Epithelial cell of esophagus (primary cell): Measurements from ENCODE around the gene SYNGR4.
A peak's percentile ranks its signal among the peaks of the same experiment; 100 is the strongest.

Experiments used
- DNase-seq: peaks from one replicate; pipeline ENCODE4 v3.0.0; 2010; ENCODE audit warnings: low read depth
- H3K4me3 ChIP-seq: 2 replicates; pipeline ENCODE4 v1.5.1; 2011; ENCODE audit warnings: mild to moderate bottlenecking, low read length, control low read depth
- CTCF ChIP-seq: IDR thresholded peaks from 2 replicates; pipeline ENCODE4 v1.5.1; 2011; ENCODE audit warnings: low read depth, mild to moderate bottlenecking, low read length, control low read depth, inconsistent platforms; ENCODE audit not compliant: insufficient read depth; ENCODE audit errors: missing control alignments

SYNGR4 gene

GRCh38 chr19:48392860-48393558 lies 28.8 kb downstream of the SYNGR4 start:
- TF ChIP-seq CTCF = no peak
- DNase-seq = no peak
- H3K4me3 ChIP-seq = no peak overlapping the region

- no peak for TF ChIP-seq CTCF
- no peak for DNase-seq
- H3K4me3 ChIP-seq = peak within 1 kb of the TSS; percentile 10
Observed at GRCh38 chr19:48393559-48394330, 29.6 kb downstream of the SYNGR4 start, which contains the start of gene GRIN2D. TSS of gene GRIN2D (plus strand) at chr19:48393668. CDS start at chr19:48398393, 4,725 bp downstream.

GRCh38 chr19:48394331-48395169 lies 30.4 kb downstream of the SYNGR4 start:
- H3K4me3 ChIP-seq = peak overlapping the region; percentile 10
- no peak for DNase-seq
- TF ChIP-seq CTCF = no peak

GRCh38 chr19:48395170-48395455 lies 30.9 kb downstream of the SYNGR4 start:
- TF ChIP-seq CTCF = no peak
- DNase-seq = no peak
- H3K4me3 ChIP-seq = no peak overlapping the region

- DNase-seq = no peak
Observed at GRCh38 chr19:48395499-48395898, 31.3 kb downstream of the SYNGR4 start.

More at GRCh38 chr19:48395499-48395898, 31.3 kb downstream of the SYNGR4 start:
- TF ChIP-seq CTCF = no peak
- no peak overlapping the region for H3K4me3 ChIP-seq
